HepG2 (cell line): ENCODE data around the gene PHKG1. TPM values are rescaled to one million over a fixed set of nuclear protein-coding genes. Genes with fewer than 3 reads are reported as not detected.

Source experiments
- ASH2L ChIP-seq: fragments of 300-600, 200-600 bp; sonication (generic); IDR thresholded peaks from 2 replicates; pipeline ENCODE4 v1.7.0; 2017; ENCODE audit warnings: low read depth, mild to moderate bottlenecking, moderate library complexity, mixed read lengths, low read length; ENCODE audit not compliant: insufficient read length
- CBFB ChIP-seq: sonication (generic); formaldehyde crosslinking; IDR thresholded peaks from 2 replicates; pipeline ENCODE4 v1.4.0; 2020; ENCODE audit warnings: missing genetic modification reagents
- HIVEP1 ChIP-seq: sonication (generic); formaldehyde crosslinking; IDR thresholded peaks from 2 replicates; pipeline ENCODE4 v1.4.0; 2020; ENCODE audit warnings: mild to moderate bottlenecking, missing genetic modification reagents
- JDP2 ChIP-seq: sonication (generic); formaldehyde crosslinking; IDR thresholded peaks from 2 replicates; pipeline ENCODE4 v1.8.1; 2022; ENCODE audit warnings: missing genetic modification reagents, borderline replicate concordance
- KLF11 ChIP-seq: IDR thresholded peaks from 2 replicates; pipeline ENCODE4 v1.6.1; 2016; ENCODE audit warnings: missing compliant biosample characterization
- RBAK ChIP-seq: sonication (generic); formaldehyde crosslinking; IDR thresholded peaks from 2 replicates; pipeline ENCODE4 v1.5.1; 2020; ENCODE audit warnings: mild to moderate bottlenecking, missing genetic modification reagents
- SCMH1 ChIP-seq: sonication (generic); formaldehyde crosslinking; IDR thresholded peaks from 2 replicates; pipeline ENCODE4 v1.9.0; 2021; ENCODE audit warnings: missing genetic modification reagents, mild to moderate bottlenecking, borderline replicate concordance
- SRY ChIP-seq: sonication (generic); formaldehyde crosslinking; IDR thresholded peaks from 2 replicates; pipeline ENCODE4 v1.8.0; 2022; ENCODE audit warnings: mild to moderate bottlenecking, missing genetic modification reagents
- TEAD2 ChIP-seq: sonication (generic); formaldehyde crosslinking; IDR thresholded peaks from 2 replicates; pipeline ENCODE4 v1.9.0; 2021; ENCODE audit warnings: missing genetic modification reagents
- ZFP82 ChIP-seq: sonication (generic); formaldehyde crosslinking; IDR thresholded peaks from 2 replicates; pipeline ENCODE4 v1.5.1; 2020; ENCODE audit warnings: mild to moderate bottlenecking, missing genetic modification reagents, borderline replicate concordance
- ZKSCAN5 ChIP-seq: sonication (generic); formaldehyde crosslinking; IDR thresholded peaks from 2 replicates; pipeline ENCODE4 v1.5.1; 2020; ENCODE audit warnings: mild to moderate bottlenecking, missing genetic modification reagents
- ZNF232 ChIP-seq: sonication (generic); formaldehyde crosslinking; IDR thresholded peaks from 2 replicates; pipeline ENCODE4 v1.4.0; 2020; ENCODE audit warnings: missing genetic modification reagents, borderline replicate concordance
- ZNF33B ChIP-seq: sonication (generic); formaldehyde crosslinking; IDR thresholded peaks from 2 replicates; pipeline ENCODE4 v1.5.1; 2020; ENCODE audit warnings: mild to moderate bottlenecking, missing genetic modification reagents
- ZNF567 ChIP-seq: sonication (generic); formaldehyde crosslinking; IDR thresholded peaks from 2 replicates; pipeline ENCODE4 v1.8.1; 2023; ENCODE audit warnings: mild to moderate bottlenecking, missing genetic modification reagents, borderline replicate concordance
- polyA plus RNA-seq, 8 experiments: library from polyadenylated mRNA; depleted of rRNA in 3 of 8; stranded (reverse) in 7 of 8; unstranded in 1 of 8; fragments of >200 nt; fragmentation: Illumina TruSeq in 4 of 8; extraction: Trizol in 4 of 8; gene quantifications; 2 replicates each; pipeline versions ENCODE4 v1.2.1 to v1.2.3, GENCODE V29; 2011 to 2016; ENCODE audit warnings: low read depth in 4 of 8, missing spikeins in 1 of 8, mixed read lengths in 1 of 8; ENCODE audit not compliant: insufficient read depth in 1 of 8
- total RNA-seq, 5 experiments: library from RNA; depleted of rRNA; stranded (reverse); fragments of >200 nt; fragmentation: Illumina TruSeq; extraction: Trizol; gene quantifications; 2 replicates each; pipeline ENCODE4 v1.2.3, GENCODE V29; 2016; ENCODE audit warnings: low read depth in 1 of 5
- TF ChIP-seq, protein P1 (sequence below): sonication (generic); formaldehyde crosslinking; IDR thresholded peaks from 2 replicates; pipeline ENCODE4 v1.5.0; 2020; ENCODE audit warnings: missing genetic modification reagents, mild to moderate bottlenecking, borderline replicate concordance
- TF ChIP-seq, protein P2 (sequence below): IDR thresholded peaks from 2 replicates; pipeline ENCODE4 v1.6.1; 2016; ENCODE audit warnings: mild to moderate bottlenecking
- TF ChIP-seq, protein P3 (sequence below): sonication (generic); formaldehyde crosslinking; IDR thresholded peaks from 2 replicates; pipeline ENCODE4 v1.9.0; 2021; ENCODE audit warnings: missing genetic modification reagents, borderline replicate concordance
- TF ChIP-seq, protein P4 (sequence below): sonication (generic); formaldehyde crosslinking; IDR thresholded peaks from 2 replicates; pipeline ENCODE4 v1.5.0; 2020; ENCODE audit warnings: mild to moderate bottlenecking, missing genetic modification reagents
- TF ChIP-seq, protein P5 (sequence below): IDR thresholded peaks from 2 replicates; pipeline ENCODE4 v1.6.1; 2016

The PHKG1 gene
- total and polyA plus RNA-seq, 2 of the 13 experiments (the other 11 are each of a cell fraction or from before 2014, with no cell fraction given), result 0.44 to 0.71 TPM

DNA sequence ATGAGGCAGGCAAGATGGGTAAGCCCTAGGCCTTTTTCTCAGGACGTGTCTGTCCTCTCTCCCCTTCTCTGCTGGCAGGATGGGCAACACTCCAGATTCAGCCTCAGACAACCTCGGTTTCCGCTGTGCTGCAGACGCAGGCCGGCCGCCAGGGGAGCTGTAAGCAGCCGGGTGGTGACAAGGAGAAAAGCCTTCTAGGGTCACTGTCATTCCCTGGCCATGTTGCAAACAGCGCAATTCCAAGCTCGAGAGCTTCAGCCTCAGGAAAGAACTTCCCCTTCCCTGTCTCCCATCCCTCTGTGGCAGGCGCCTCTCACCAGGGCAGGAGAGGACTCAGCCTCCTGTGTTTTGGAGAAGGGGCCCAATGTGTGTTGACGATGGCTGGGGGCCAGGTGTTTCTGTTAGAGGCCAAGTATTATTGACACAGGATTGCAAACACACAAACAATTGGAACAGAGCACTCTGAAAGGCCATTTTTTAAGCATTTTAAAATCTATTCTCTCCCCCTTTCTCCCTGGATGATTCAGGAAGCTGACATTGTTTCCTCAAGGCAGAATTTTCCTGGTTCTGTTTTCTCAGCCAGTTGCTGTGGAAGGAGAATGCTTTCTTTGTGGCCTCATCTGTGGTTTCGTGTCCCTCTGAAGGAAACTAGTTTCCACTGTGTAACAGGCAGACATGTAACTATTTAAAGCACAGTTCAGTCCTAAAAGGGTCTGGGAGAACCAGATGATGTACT, 13.1 kb downstream of the PHKG1 start (continued):
- TF ChIP-seq, protein P1, sequence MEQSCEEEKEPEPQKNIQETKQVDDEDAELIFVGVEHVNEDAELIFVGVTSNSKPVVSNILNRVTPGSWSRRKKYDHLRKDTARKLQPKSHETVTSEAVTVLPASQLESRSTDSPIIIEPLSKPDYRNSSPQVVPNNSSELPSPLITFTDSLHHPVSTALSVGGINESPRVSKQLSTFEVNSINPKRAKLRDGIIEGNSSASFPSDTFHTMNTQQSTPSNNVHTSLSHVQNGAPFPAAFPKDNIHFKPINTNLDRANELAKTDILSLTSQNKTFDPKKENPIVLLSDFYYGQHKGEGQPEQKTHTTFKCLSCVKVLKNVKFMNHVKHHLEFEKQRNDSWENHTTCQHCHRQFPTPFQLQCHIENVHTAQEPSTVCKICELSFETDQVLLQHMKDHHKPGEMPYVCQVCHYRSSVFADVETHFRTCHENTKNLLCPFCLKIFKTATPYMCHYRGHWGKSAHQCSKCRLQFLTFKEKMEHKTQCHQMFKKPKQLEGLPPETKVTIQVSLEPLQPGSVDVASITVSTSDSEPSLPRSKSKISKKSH, result no peak
- TF ChIP-seq ZFP82 (CRISPR knock-in tag) (no peak), HIVEP1 (CRISPR knock-in tag) (no peak), RBAK (CRISPR knock-in tag) (no peak), ZKSCAN5 (CRISPR knock-in tag) (no peak), TEAD2 (CRISPR knock-in tag) (no peak), ZNF567 (CRISPR knock-in tag) (no peak), ASH2L (no peak), KLF11 (no peak), SCMH1 (CRISPR knock-in tag) (no peak), CBFB (CRISPR knock-in tag) (no peak), JDP2 (no peak), SRY (CRISPR knock-in tag) (no peak; the same call in 1 of the 2 replicates), ZNF232 (CRISPR knock-in tag) (no peak), ZNF33B (no peak)
- TF ChIP-seq, protein P2, sequence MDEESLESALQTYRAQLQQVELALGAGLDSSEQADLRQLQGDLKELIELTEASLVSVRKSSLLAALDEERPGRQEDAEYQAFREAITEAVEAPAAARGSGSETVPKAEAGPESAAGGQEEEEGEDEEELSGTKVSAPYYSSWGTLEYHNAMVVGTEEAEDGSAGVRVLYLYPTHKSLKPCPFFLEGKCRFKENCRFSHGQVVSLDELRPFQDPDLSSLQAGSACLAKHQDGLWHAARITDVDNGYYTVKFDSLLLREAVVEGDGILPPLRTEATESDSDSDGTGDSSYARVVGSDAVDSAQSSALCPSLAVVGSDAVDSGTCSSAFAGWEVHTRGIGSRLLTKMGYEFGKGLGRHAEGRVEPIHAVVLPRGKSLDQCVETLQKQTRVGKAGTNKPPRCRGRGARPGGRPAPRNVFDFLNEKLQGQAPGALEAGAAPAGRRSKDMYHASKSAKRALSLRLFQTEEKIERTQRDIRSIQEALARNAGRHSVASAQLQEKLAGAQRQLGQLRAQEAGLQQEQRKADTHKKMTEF (CRISPR knock-in tag), result peak; percentile 13; the same call in 1 of the 2 replicates
- TF ChIP-seq, protein P3, sequence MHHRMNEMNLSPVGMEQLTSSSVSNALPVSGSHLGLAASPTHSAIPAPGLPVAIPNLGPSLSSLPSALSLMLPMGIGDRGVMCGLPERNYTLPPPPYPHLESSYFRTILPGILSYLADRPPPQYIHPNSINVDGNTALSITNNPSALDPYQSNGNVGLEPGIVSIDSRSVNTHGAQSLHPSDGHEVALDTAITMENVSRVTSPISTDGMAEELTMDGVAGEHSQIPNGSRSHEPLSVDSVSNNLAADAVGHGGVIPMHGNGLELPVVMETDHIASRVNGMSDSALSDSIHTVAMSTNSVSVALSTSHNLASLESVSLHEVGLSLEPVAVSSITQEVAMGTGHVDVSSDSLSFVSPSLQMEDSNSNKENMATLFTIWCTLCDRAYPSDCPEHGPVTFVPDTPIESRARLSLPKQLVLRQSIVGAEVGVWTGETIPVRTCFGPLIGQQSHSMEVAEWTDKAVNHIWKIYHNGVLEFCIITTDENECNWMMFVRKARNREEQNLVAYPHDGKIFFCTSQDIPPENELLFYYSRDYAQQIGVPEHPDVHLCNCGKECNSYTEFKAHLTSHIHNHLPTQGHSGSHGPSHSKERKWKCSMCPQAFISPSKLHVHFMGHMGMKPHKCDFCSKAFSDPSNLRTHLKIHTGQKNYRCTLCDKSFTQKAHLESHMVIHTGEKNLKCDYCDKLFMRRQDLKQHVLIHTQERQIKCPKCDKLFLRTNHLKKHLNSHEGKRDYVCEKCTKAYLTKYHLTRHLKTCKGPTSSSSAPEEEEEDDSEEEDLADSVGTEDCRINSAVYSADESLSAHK, result no peak
- TF ChIP-seq, protein P4, sequence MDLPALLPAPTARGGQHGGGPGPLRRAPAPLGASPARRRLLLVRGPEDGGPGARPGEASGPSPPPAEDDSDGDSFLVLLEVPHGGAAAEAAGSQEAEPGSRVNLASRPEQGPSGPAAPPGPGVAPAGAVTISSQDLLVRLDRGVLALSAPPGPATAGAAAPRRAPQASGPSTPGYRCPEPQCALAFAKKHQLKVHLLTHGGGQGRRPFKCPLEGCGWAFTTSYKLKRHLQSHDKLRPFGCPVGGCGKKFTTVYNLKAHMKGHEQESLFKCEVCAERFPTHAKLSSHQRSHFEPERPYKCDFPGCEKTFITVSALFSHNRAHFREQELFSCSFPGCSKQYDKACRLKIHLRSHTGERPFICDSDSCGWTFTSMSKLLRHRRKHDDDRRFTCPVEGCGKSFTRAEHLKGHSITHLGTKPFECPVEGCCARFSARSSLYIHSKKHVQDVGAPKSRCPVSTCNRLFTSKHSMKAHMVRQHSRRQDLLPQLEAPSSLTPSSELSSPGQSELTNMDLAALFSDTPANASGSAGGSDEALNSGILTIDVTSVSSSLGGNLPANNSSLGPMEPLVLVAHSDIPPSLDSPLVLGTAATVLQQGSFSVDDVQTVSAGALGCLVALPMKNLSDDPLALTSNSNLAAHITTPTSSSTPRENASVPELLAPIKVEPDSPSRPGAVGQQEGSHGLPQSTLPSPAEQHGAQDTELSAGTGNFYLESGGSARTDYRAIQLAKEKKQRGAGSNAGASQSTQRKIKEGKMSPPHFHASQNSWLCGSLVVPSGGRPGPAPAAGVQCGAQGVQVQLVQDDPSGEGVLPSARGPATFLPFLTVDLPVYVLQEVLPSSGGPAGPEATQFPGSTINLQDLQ (CRISPR knock-in tag), result no peak
- TF ChIP-seq, protein P5, sequence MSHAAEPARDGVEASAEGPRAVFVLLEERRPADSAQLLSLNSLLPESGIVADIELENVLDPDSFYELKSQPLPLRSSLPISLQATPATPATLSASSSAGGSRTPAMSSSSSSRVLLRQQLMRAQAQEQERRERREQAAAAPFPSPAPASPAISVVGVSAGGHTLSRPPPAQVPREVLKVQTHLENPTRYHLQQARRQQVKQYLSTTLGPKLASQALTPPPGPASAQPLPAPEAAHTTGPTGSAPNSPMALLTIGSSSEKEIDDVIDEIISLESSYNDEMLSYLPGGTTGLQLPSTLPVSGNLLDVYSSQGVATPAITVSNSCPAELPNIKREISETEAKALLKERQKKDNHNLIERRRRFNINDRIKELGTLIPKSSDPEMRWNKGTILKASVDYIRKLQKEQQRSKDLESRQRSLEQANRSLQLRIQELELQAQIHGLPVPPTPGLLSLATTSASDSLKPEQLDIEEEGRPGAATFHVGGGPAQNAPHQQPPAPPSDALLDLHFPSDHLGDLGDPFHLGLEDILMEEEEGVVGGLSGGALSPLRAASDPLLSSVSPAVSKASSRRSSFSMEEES (CRISPR knock-in tag), result no peak
